ENCODE data around the gene TNFSF13B. TPM values are rescaled to one million over a fixed set of nuclear protein-coding genes. Genes with fewer than 3 reads are reported as not detected.
"Not testable (repeated sequence)": the region's sequence is repeated elsewhere in the genome, so short reads cannot be mapped to it uniquely, and the experiment has no call there.

The TNFSF13B gene
- total and polyA plus RNA-seq, 2 donors, result 3.8 to 6.9 TPM

GRCh38 chr13:108304170-108305016 is 34.9 kb downstream of the TNFSF13B start:
- 40% methylated on average over 7 of the region's 7 CpGs for WGBS
- H3K27ac ChIP-seq (ENCODE audit: low read depth), result no peak overlapping the region
- H3K4me3 ChIP-seq (ENCODE audit: low read depth, low read length), result no peak overlapping the region
- H3K36me3 ChIP-seq (ENCODE audit: insufficient read depth), result peaks cover 2% of the 10 kb centered on the region
- no peak for DNase-seq (ENCODE audit: extremely low spot score)
- no peaks in the 10 kb centered on the region for H3K4me1 ChIP-seq (ENCODE audit: insufficient read depth)

GRCh38 chr13:108305655-108306054 is 36.1 kb downstream of the TNFSF13B start:
- H3K27ac ChIP-seq (ENCODE audit: low read depth), result no peak overlapping the region
- no peak overlapping the region for H3K4me3 ChIP-seq (ENCODE audit: low read depth, low read length)
- no peak for DNase-seq (ENCODE audit: extremely low spot score)
- H3K4me1 ChIP-seq (ENCODE audit: insufficient read depth), result no peaks in the 10 kb centered on the region
- peaks cover 2% of the 10 kb centered on the region for H3K36me3 ChIP-seq (ENCODE audit: insufficient read depth)

GRCh38 chr13:108306860-108307259 is 37.3 kb downstream of the TNFSF13B start:
- Histone ChIP-seq H3K36me3 (ENCODE audit: insufficient read depth) (peaks cover 2% of the 10 kb centered on the region), H3K4me1 (ENCODE audit: insufficient read depth) (no peaks in the 10 kb centered on the region), H3K4me3 (ENCODE audit: low read depth, low read length) (no peak overlapping the region), H3K27ac (ENCODE audit: low read depth) (no peak overlapping the region)
- DNase-seq (ENCODE audit: extremely low spot score), result no peak

GRCh38 chr13:108311596-108311995 is 42.1 kb downstream of the TNFSF13B start:
- not testable (repeated sequence) for H3K36me3 ChIP-seq (ENCODE audit: insufficient read depth); H3K4me3 ChIP-seq (ENCODE audit: low read depth, low read length); H3K27ac ChIP-seq (ENCODE audit: low read depth); H3K4me1 ChIP-seq (ENCODE audit: insufficient read depth); DNase-seq (ENCODE audit: extremely low spot score)
- WGBS, result 70% methylated on average over 4 of the region's 4 CpGs

- Histone ChIP-seq H3K36me3 (ENCODE audit: insufficient read depth) (no peaks in the 10 kb centered on the region), H3K4me3 (ENCODE audit: low read depth, low read length) (no peak overlapping the region), H3K4me1 (ENCODE audit: insufficient read depth) (no peaks in the 10 kb centered on the region), H3K27ac (ENCODE audit: low read depth) (no peak overlapping the region)
- 68% methylated on average over 3 of the region's 3 CpGs for WGBS
- DNase-seq (ENCODE audit: extremely low spot score), result no peak
Measured at GRCh38 chr13:108313382-108313781, 43.9 kb downstream of the TNFSF13B start.

- no peaks in the 10 kb centered on the region for H3K4me1 ChIP-seq (ENCODE audit: insufficient read depth)
- H3K27ac ChIP-seq (ENCODE audit: low read depth), result no peak overlapping the region
- no peak overlapping the region for H3K4me3 ChIP-seq (ENCODE audit: low read depth, low read length)
- no peak for DNase-seq (ENCODE audit: extremely low spot score)
- 79% methylated on average over 5 of the region's 5 CpGs for WGBS
- H3K36me3 ChIP-seq (ENCODE audit: insufficient read depth), result no peaks in the 10 kb centered on the region
Measured at GRCh38 chr13:108315273-108315672, 45.8 kb downstream of the TNFSF13B start.

DNA sequence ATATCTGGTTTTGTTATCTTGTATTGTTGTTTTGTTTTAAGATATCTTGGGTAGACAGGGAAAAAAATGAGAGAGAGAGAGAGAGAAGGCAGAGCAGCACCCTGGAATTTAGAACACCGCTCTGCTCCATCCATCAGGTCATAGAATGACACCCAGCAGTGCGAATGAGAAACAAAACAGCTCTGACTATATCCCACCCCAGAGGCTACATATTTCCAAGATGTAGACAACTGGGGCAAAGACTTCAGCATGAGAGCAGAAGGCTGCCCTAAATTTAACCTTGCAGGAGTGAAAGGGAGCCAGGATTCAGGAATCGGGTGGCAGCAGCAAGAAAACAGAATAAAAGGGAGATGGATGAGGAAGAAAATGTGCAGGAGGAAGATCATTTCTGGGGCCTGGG is 46.5 kb downstream of the TNFSF13B start:
- H3K27ac ChIP-seq (ENCODE audit: low read depth), result no peak overlapping the region

GRCh38 chr13:108316413-108316812 is 46.9 kb downstream of the TNFSF13B start:
- 66% methylated on average over 4 of the region's 4 CpGs for WGBS
- DNase-seq (ENCODE audit: extremely low spot score), result no peak
- Histone ChIP-seq H3K36me3 (ENCODE audit: insufficient read depth) (no peaks in the 10 kb centered on the region), H3K4me1 (ENCODE audit: insufficient read depth) (no peaks in the 10 kb centered on the region), H3K4me3 (ENCODE audit: low read depth, low read length) (no peak overlapping the region), H3K27ac (ENCODE audit: low read depth) (no peak overlapping the region)

More for the DNA sequence above, 46.5 kb downstream of the TNFSF13B start:
- DNase-seq (ENCODE audit: extremely low spot score), result no peak
- Histone ChIP-seq H3K36me3 (ENCODE audit: insufficient read depth) (no peaks in the 10 kb centered on the region), H3K4me1 (ENCODE audit: insufficient read depth) (no peaks in the 10 kb centered on the region), H3K4me3 (ENCODE audit: low read depth, low read length) (no peak overlapping the region)
- WGBS, result 82% methylated on average over 3 of the region's 3 CpGs

- Histone ChIP-seq H3K4me3 (ENCODE audit: low read depth, low read length) (no peak overlapping the region), H3K36me3 (ENCODE audit: insufficient read depth) (no peaks in the 10 kb centered on the region), H3K4me1 (ENCODE audit: insufficient read depth) (no peaks in the 10 kb centered on the region), H3K27ac (ENCODE audit: low read depth) (no peak overlapping the region)
- DNase-seq (ENCODE audit: extremely low spot score), result no peak
- WGBS, result 19% methylated on average over 2 of the region's 2 CpGs
Measured at GRCh38 chr13:108322206-108322824, 52.8 kb downstream of the TNFSF13B start.

DNA sequence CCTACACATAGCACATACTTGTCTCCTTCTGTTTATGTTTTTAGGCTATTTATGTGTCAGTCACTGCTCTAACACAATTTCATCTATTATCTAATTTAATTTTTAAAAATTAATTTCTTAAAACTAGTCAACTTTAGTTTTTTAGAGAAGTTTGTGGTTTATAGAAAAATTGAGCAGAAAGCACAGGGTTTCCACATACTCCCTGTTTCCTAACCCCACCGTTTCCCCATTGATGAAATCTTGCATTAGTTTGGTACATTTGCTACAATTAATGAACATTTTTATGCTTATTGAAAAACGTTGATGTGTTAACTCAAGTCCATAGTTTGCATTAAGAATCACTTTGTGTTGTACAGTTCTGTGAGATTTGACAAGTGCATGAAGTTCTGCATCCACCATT is 53.5 kb downstream of the TNFSF13B start:
- H3K27ac ChIP-seq (ENCODE audit: low read depth), result no peak overlapping the region
- H3K4me1 ChIP-seq (ENCODE audit: insufficient read depth), result no peaks in the 10 kb centered on the region
- DNase-seq (ENCODE audit: extremely low spot score), result no peak
- WGBS, result 69% methylated on average over 2 of the region's 2 CpGs
- H3K36me3 ChIP-seq (ENCODE audit: insufficient read depth), result no peaks in the 10 kb centered on the region
- no peak overlapping the region for H3K4me3 ChIP-seq (ENCODE audit: low read depth, low read length)

DNA sequence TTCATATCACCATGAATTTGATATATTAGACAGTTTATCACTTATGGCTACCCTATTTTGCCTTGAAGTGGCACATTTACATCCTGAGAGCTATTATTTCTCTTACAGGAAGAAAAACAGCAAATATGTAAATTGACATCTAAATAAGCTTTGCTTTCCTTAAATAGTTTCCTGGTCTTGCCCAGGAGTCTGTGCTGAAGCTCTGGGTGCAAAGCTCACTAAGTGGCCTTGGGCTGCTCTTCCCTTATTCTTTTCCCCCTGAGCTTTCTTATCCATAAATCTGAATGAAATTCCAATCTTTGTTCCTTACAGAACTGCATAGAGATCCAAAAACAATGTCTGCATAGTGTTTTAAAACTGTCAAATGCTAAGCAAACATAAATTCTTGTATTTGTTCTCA is 56.3 kb downstream of the TNFSF13B start:
- no peak for DNase-seq (ENCODE audit: extremely low spot score)
- Histone ChIP-seq H3K27ac (ENCODE audit: low read depth) (no peak overlapping the region), H3K36me3 (ENCODE audit: insufficient read depth) (no peaks in the 10 kb centered on the region), H3K4me3 (ENCODE audit: low read depth, low read length) (no peak overlapping the region), H3K4me1 (ENCODE audit: insufficient read depth) (no peaks in the 10 kb centered on the region)

DNA sequence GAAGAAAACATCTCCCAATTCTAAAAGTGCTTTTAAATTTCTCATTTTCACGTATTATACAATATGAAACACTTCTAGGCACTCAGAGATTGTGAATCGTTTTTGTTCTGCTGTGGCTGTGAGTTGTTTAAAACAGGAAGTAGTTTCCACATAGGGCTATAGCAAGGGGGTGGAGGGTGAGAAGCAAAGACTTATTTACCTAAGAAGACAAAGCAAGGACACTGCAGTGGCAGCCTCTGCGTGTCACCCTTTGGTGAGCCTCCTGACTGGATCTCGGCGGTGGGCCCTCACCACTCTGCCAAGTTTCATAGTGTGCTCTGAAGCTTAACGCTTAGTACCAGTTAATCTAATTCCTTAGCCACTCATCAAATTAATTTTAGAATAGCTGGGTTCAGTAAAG is 56.8 kb downstream of the TNFSF13B start:
- Histone ChIP-seq H3K36me3 (ENCODE audit: insufficient read depth) (no peaks in the 10 kb centered on the region), H3K27ac (ENCODE audit: low read depth) (no peak overlapping the region), H3K4me1 (ENCODE audit: insufficient read depth) (no peaks in the 10 kb centered on the region), H3K4me3 (ENCODE audit: low read depth, low read length) (no peak overlapping the region)
- WGBS, result 49% methylated on average over 6 of the region's 6 CpGs
- DNase-seq (ENCODE audit: extremely low spot score), result no peak

DNA sequence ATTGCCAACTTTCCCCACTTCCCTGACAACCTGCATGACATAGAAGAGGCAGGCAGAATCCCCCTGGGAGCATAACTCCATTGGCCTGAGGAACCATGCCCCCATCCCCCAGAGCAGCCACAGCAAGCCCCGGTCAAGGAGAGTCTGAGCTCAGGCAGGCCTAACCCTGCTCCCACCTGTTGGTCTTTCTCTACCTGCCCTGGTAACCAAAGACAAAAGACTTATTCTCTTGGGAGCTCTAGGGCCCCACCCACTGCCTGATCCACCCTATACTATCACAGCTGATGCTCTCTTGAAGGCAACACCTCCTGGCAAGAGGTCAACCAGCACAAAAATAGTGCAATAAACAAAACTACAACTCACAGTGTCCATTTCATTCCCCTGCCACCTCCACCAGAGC is 59.3 kb downstream of the TNFSF13B start:
- WGBS, result 94% methylated on average over 1 of the region's 1 CpG
- DNase-seq (ENCODE audit: extremely low spot score), result no peak
- no peak overlapping the region for H3K27ac ChIP-seq (ENCODE audit: low read depth)

DNA sequence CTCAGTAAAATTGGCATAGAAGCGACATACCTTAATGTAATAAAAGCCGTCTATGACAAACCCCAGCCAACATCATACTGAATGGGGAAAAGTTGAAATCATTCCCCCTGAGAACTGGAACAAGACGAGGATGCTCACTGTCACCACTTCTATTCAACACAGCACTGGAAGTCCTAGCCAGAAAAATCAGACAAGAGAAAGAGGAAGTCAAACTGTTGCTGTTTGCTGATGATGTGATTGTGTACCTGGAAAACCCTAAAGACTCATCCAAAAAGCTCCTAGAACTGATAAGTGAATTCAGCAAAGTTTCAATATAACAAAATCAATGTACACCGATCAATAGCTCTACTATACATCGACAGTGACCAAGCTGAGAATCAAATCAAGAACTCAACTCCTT is 63.3 kb downstream of the TNFSF13B start:
- no peaks in the 10 kb centered on the region for H3K36me3 ChIP-seq (ENCODE audit: insufficient read depth)
- H3K27ac ChIP-seq (ENCODE audit: low read depth), result no peak overlapping the region
- no peaks in the 10 kb centered on the region for H3K4me1 ChIP-seq (ENCODE audit: insufficient read depth)
- no peak overlapping the region for H3K4me3 ChIP-seq (ENCODE audit: low read depth, low read length)
- DNase-seq (ENCODE audit: extremely low spot score), result no peak
- 66% methylated on average over 5 of the region's 5 CpGs for WGBS

More for the DNA sequence above, 59.3 kb downstream of the TNFSF13B start:
- no peak overlapping the region for H3K4me3 ChIP-seq (ENCODE audit: low read depth, low read length)
- H3K4me1 ChIP-seq (ENCODE audit: insufficient read depth), result no peaks in the 10 kb centered on the region
- H3K36me3 ChIP-seq (ENCODE audit: insufficient read depth), result no peaks in the 10 kb centered on the region

Data from urinary bladder (tissue), 4 donors.